HepG2 (cell line): Measurements from ENCODE around the gene ELOVL2.
"Not testable (repeated sequence)": the region's sequence is repeated elsewhere in the genome, so short reads cannot be mapped to it uniquely, and the experiment has no call there.

Source experiments
- MAZ ChIP-seq, 2 experiments: sonication (generic) in 1 of 2; formaldehyde crosslinking in 1 of 2; IDR thresholded peaks; 2 replicates each; pipeline versions ENCODE4 v1.5.0 to v1.6.1; 2012 to 2020; ENCODE audit warnings: low read depth in 2 of 2, mild to moderate bottlenecking in 2 of 2, borderline replicate concordance in 1 of 2, improper control_type of control experiment in 1 of 2, low read length in 1 of 2, missing genetic modification reagents in 1 of 2, moderate library complexity in 1 of 2
- RAD21 ChIP-seq: fragments of 450-650 bp; formaldehyde crosslinking; IDR thresholded peaks from 2 replicates; pipeline ENCODE4 v1.5.0; 2020; ENCODE audit warnings: mild to moderate bottlenecking

- TF ChIP-seq RAD21; MAZ (IDR thresholded peaks at IDR 0.05; ENCODE audit: borderline replicate concordance, low read depth, low read length); MAZ (CRISPR knock-in tag; IDR thresholded peaks at IDR 0.05; ENCODE audit: low read depth): not testable (repeated sequence)
Observed at GRCh38 chr6:10984959-10985358, 59.1 kb downstream of the ELOVL2 start.
